Islet precursor cell (in vitro differentiated cells): Measurements from ENCODE around the gene POU2F3.
"Not testable (repeated sequence)": the region's sequence is repeated elsewhere in the genome, so short reads cannot be mapped to it uniquely, and the experiment has no call there.

Source experiments
- DNase-seq: peaks from one replicate; pipeline ENCODE4 v3.0.0-alpha.2; 2018

Gene POU2F3

GRCh38 chr11:120228794-120229384 is 11.1 kb upstream of the POU2F3 start:
- no peak for DNase-seq

- DNase-seq = no peak
These were observed 10.2 kb upstream of the POU2F3 start for GRCh38 chr11:120229451-120230424.

- no peak for DNase-seq
These were observed 9.4 kb upstream of the POU2F3 start for GRCh38 chr11:120230433-120231071.

- DNase-seq = no peak
These were observed 8.0 kb upstream of the POU2F3 start for GRCh38 chr11:120231963-120232362.

GRCh38 chr11:120233207-120233803 is 6.6 kb upstream of the POU2F3 start:
- DNase-seq = no peak

GRCh38 chr11:120235024-120235628 is 4.8 kb upstream of the POU2F3 start:
- peak; percentile 94 for DNase-seq

GRCh38 chr11:120236169-120237107 is 3.5 kb upstream of the POU2F3 start:
- DNase-seq = peak; percentile 75

- DNase-seq = no peak
These were observed 846 bp upstream of the POU2F3 start for GRCh38 chr11:120238968-120239620.

GRCh38 chr11:120240866-120241265 is 926 bp downstream of the POU2F3 start:
- no peak for DNase-seq

GRCh38 chr11:120241277-120241676 is 1.3 kb downstream of the POU2F3 start:
- no peak for DNase-seq

GRCh38 chr11:120243221-120243620 is 3.3 kb downstream of the POU2F3 start:
- DNase-seq = no peak

- no peak for DNase-seq
These were observed 4.8 kb downstream of the POU2F3 start for GRCh38 chr11:120244476-120245365.

GRCh38 chr11:120245434-120245833 is 5.5 kb downstream of the POU2F3 start:
- DNase-seq = no peak

GRCh38 chr11:120248551-120249278 is 8.8 kb downstream of the POU2F3 start:
- no peak for DNase-seq

- DNase-seq = no peak
These were observed 9.6 kb downstream of the POU2F3 start for GRCh38 chr11:120249279-120250262.

- DNase-seq = not testable (repeated sequence)
These were observed 13.4 kb downstream of the POU2F3 start for GRCh38 chr11:120253377-120253776.

- DNase-seq = no peak
These were observed 15.0 kb downstream of the POU2F3 start for GRCh38 chr11:120254788-120255518.
